ENCODE results near the gene SATB2. TPM values are rescaled to one million over a fixed set of nuclear protein-coding genes. Genes with fewer than 3 reads are reported as not detected.

SATB2 gene
- total and polyA plus RNA-seq, 4 donors: 0.47 to 3.7 (median 1.8) TPM

DNA sequence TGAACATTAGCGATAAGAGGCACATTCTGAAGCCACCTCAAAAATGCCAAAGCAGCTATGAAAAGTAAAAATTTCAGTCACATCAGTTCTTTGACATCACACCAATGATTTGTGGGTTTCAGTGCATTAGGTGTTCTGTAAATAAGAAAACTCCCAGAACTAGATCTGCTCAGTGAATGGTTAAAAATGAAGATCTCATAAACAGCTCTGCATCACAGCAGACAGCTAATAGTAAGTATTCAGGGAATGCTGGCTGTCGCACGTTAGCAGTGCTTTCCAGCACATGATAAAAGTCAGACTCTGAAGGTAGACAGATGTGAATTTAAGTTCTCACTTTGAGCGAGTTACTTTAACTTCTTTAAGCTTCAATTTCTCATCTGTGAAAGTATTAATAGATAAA, 154.9 kb downstream of the SATB2 start:
- ATAC-seq (ENCODE audit: insufficient read depth, low FRiP score): no peak
- TF ChIP-seq, protein P1, sequence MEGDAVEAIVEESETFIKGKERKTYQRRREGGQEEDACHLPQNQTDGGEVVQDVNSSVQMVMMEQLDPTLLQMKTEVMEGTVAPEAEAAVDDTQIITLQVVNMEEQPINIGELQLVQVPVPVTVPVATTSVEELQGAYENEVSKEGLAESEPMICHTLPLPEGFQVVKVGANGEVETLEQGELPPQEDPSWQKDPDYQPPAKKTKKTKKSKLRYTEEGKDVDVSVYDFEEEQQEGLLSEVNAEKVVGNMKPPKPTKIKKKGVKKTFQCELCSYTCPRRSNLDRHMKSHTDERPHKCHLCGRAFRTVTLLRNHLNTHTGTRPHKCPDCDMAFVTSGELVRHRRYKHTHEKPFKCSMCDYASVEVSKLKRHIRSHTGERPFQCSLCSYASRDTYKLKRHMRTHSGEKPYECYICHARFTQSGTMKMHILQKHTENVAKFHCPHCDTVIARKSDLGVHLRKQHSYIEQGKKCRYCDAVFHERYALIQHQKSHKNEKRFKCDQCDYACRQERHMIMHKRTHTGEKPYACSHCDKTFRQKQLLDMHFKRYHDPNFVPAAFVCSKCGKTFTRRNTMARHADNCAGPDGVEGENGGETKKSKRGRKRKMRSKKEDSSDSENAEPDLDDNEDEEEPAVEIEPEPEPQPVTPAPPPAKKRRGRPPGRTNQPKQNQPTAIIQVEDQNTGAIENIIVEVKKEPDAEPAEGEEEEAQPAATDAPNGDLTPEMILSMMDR (IDR thresholded peaks at IDR 0.05; ENCODE audit: control extremely low read depth, extremely low read depth): no peak
- H3K27me3 ChIP-seq (ENCODE audit: control insufficient read depth in 3 of 3, insufficient read depth in 3 of 3, low read length in 2 of 3): no peaks in the 10 kb centered on the region
- peaks cover 0 to 2% (median 0%) of the 10 kb centered on the region in 4 donors for H3K9me3 ChIP-seq (ENCODE audit: control insufficient read depth in 4 of 4, insufficient read depth in 3 of 4, low read length in 3 of 4)
- peaks cover 0 to 12% (median 0%) of the 10 kb centered on the region in 5 donors for H3K4me1 ChIP-seq (ENCODE audit: control insufficient read depth in 5 of 5, insufficient read depth in 5 of 5, low read length in 5 of 5)
- peak in 1 of 3 donors; percentile 10 for DNase-seq
- H3K4me3 ChIP-seq: no peak overlapping the region
- 59 to 71% methylated on average over 4 of the region's 4 CpGs for WGBS, 2 donors
- H3K27ac ChIP-seq (ENCODE audit: low read depth in 1 of 2, low read length in 1 of 2): no peak overlapping the region
- no peaks in the 10 kb centered on the region for H3K36me3 ChIP-seq (ENCODE audit: control insufficient read depth in 4 of 4, insufficient read depth in 4 of 4, low read length in 4 of 4)
- H3K9ac ChIP-seq (ENCODE audit: insufficient read depth in 1 of 2, low read length in 2 of 2): no peak overlapping the region

DNA sequence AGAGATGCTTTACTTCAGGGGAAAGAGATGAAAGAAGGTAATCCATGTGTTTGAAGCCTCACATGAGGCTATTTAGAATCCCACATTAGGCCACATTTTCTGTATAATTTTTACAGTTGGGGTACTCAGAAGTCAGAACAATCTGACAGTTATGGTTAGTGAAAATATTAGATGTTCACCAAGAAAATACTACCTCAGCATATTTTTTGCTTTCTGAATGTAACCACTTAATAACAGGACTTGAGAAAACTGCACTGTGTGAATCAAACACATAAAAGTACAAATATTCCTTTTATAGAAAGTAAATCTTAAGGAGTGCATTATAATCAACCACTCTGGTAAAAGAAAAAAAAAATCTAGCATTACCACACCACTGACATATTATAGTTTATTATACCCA, 169.3 kb downstream of the SATB2 start:
- Histone ChIP-seq H3K9ac (ENCODE audit: insufficient read depth in 1 of 2, low read length in 2 of 2) (no peak overlapping the region), H3K4me3 (no peak overlapping the region), H3K9me3 (ENCODE audit: control insufficient read depth in 4 of 4, insufficient read depth in 3 of 4, low read length in 3 of 4) (peaks cover 0 to 2% (median 0%) of the 10 kb centered on the region in 4 donors), H3K27ac (ENCODE audit: low read depth in 1 of 2, low read length in 1 of 2) (no peak overlapping the region), H3K4me1 (ENCODE audit: control insufficient read depth in 5 of 5, insufficient read depth in 5 of 5, low read length in 5 of 5) (no peaks in the 10 kb centered on the region), H3K36me3 (ENCODE audit: control insufficient read depth in 4 of 4, insufficient read depth in 4 of 4, low read length in 4 of 4) (no peaks in the 10 kb centered on the region), H3K27me3 (ENCODE audit: control insufficient read depth in 3 of 3, insufficient read depth in 3 of 3, low read length in 2 of 3) (no peaks in the 10 kb centered on the region)
- TF ChIP-seq, protein P1 (IDR thresholded peaks at IDR 0.05; ENCODE audit: control extremely low read depth, extremely low read depth): no peak
- ATAC-seq (ENCODE audit: insufficient read depth, low FRiP score) (no peak), DNase-seq (no peak)

DNA sequence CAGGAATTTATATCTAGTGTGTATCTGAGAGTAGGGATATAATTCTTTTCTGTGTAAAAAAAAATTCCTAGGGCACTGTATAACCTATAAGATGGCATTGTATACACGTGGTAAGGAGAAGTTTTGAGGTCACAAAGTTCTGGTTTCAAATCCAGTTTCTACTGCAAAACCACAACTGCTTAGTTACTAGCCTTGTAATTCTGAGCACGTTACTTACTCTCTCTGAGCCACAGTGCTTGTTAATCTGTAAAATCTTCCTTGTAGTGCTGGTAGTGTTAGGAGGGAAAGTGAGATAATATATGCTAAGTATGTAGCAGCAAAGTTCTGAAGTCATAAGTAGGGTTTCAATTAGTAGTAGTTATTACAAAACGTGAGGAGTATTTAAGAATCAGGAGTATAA, 175.4 kb downstream of the SATB2 start:
- ATAC-seq (ENCODE audit: insufficient read depth, low FRiP score): no peak
- TF ChIP-seq, protein P1 (IDR thresholded peaks at IDR 0.05; ENCODE audit: control extremely low read depth, extremely low read depth): no peak
- no peak overlapping the region for H3K4me3 ChIP-seq

DNA sequence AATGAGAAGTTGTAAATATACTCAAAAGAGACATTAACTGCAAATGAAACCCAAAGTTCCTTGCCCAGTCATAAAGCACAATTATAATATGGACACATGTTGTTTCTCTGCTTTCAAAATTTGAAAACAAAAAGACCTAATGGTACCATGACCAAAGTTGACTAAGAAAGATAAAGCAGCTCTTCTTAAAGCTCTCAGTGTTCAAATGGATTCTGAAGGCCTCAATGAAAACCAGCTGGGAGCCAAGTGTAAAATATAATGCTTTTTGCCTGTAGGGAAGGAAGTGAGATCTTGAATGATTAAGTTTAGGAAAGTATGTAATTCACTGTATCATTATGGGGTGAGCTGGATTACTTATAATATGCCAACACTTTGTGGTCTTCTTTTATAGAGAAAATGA, 178.6 kb downstream of the SATB2 start:
- no peak overlapping the region for H3K27ac ChIP-seq (ENCODE audit: low read depth in 1 of 2, low read length in 1 of 2)
- H3K27me3 ChIP-seq (ENCODE audit: control insufficient read depth in 3 of 3, insufficient read depth in 3 of 3, low read length in 2 of 3): no peaks in the 10 kb centered on the region
- no peak for ATAC-seq (ENCODE audit: insufficient read depth, low FRiP score)
- H3K9ac ChIP-seq (ENCODE audit: insufficient read depth in 1 of 2, low read length in 2 of 2): no peak overlapping the region
- no peak for DNase-seq
- H3K4me3 ChIP-seq: no peak overlapping the region
- H3K4me1 ChIP-seq (ENCODE audit: control insufficient read depth in 5 of 5, insufficient read depth in 5 of 5, low read length in 5 of 5): no peaks in the 10 kb centered on the region
- TF ChIP-seq, protein P1 (IDR thresholded peaks at IDR 0.05; ENCODE audit: control extremely low read depth, extremely low read depth): no peak
- H3K9me3 ChIP-seq (ENCODE audit: control insufficient read depth in 4 of 4, insufficient read depth in 3 of 4, low read length in 3 of 4): no peaks in the 10 kb centered on the region
- H3K36me3 ChIP-seq (ENCODE audit: control insufficient read depth in 4 of 4, insufficient read depth in 4 of 4, low read length in 4 of 4): no peaks in the 10 kb centered on the region

More for the DNA sequence above, 175.4 kb downstream of the SATB2 start:
- Histone ChIP-seq H3K9me3 (ENCODE audit: control insufficient read depth in 4 of 4, insufficient read depth in 3 of 4, low read length in 3 of 4) (peaks cover 0 to 2% (median 0%) of the 10 kb centered on the region in 4 donors), H3K36me3 (ENCODE audit: control insufficient read depth in 4 of 4, insufficient read depth in 4 of 4, low read length in 4 of 4) (no peaks in the 10 kb centered on the region), H3K27ac (ENCODE audit: low read depth in 1 of 2, low read length in 1 of 2) (no peak overlapping the region), H3K27me3 (ENCODE audit: control insufficient read depth in 3 of 3, insufficient read depth in 3 of 3, low read length in 2 of 3) (no peaks in the 10 kb centered on the region), H3K9ac (ENCODE audit: insufficient read depth in 1 of 2, low read length in 2 of 2) (no peak overlapping the region), H3K4me1 (ENCODE audit: control insufficient read depth in 5 of 5, insufficient read depth in 5 of 5, low read length in 5 of 5) (no peaks in the 10 kb centered on the region)
- WGBS, 2 donors: 79 to 84% methylated on average over 3 of the region's 3 CpGs
- no peak for DNase-seq

All from lung (tissue), 12 donors.